Glomerular visceral epithelial cell (primary cell): ENCODE results near the gene SPAG16.
"Not testable (repeated sequence)": the region's sequence is repeated elsewhere in the genome, so short reads cannot be mapped to it uniquely, and the experiment has no call there.

Experiments
- DNase-seq: peaks from one replicate; pipeline ENCODE4 v3.0.0-alpha.2; 2016; ENCODE audit errors: extremely low spot score

The SPAG16 gene

GRCh38 chr2:213691351-213691750, 407.1 kb downstream of the SPAG16 start:
- DNase-seq = no peak

GRCh38 chr2:213696442-213696841, 412.2 kb downstream of the SPAG16 start:
- no peak for DNase-seq

- not testable (repeated sequence) for DNase-seq
Observed at GRCh38 chr2:213701365-213701764, 417.1 kb downstream of the SPAG16 start.

GRCh38 chr2:213703406-213704098, 419.3 kb downstream of the SPAG16 start:
- DNase-seq = no peak

GRCh38 chr2:213710164-213710563, 425.9 kb downstream of the SPAG16 start:
- DNase-seq = no peak

- DNase-seq = not testable (repeated sequence)
Observed at GRCh38 chr2:213718411-213718810, 434.1 kb downstream of the SPAG16 start.

GRCh38 chr2:213722565-213722964, 438.3 kb downstream of the SPAG16 start:
- no peak for DNase-seq

GRCh38 chr2:213723041-213723560, 438.8 kb downstream of the SPAG16 start:
- DNase-seq = no peak

GRCh38 chr2:213723707-213724106, 439.4 kb downstream of the SPAG16 start:
- DNase-seq = no peak

- no peak for DNase-seq
Observed at GRCh38 chr2:213726101-213726500, 441.8 kb downstream of the SPAG16 start.

- DNase-seq = no peak
Observed at GRCh38 chr2:213733893-213734292, 449.6 kb downstream of the SPAG16 start.

- no peak for DNase-seq
Observed at GRCh38 chr2:213740453-213740852, 456.2 kb downstream of the SPAG16 start.

GRCh38 chr2:213751446-213751845, 467.2 kb downstream of the SPAG16 start:
- DNase-seq = no peak

GRCh38 chr2:213752575-213752974, 468.3 kb downstream of the SPAG16 start:
- DNase-seq = no peak

GRCh38 chr2:213757525-213757924, 473.3 kb downstream of the SPAG16 start:
- no peak for DNase-seq

- DNase-seq = no peak
Observed at GRCh38 chr2:213763354-213763753, 479.1 kb downstream of the SPAG16 start.

- DNase-seq = no peak
Observed at GRCh38 chr2:213763963-213764362, 479.7 kb downstream of the SPAG16 start.

GRCh38 chr2:213764849-213765248, 480.6 kb downstream of the SPAG16 start:
- no peak for DNase-seq

GRCh38 chr2:213766062-213766461, 481.8 kb downstream of the SPAG16 start:
- DNase-seq = no peak

GRCh38 chr2:213766465-213766901, 482.2 kb downstream of the SPAG16 start:
- DNase-seq = peak; percentile 5

GRCh38 chr2:213787869-213788268, 503.6 kb downstream of the SPAG16 start:
- no peak for DNase-seq

- no peak for DNase-seq
Observed at GRCh38 chr2:213789940-213790339, 505.7 kb downstream of the SPAG16 start.

- no peak for DNase-seq
Observed at GRCh38 chr2:213792045-213792444, 507.8 kb downstream of the SPAG16 start.
